Measurements from ENCODE around the gene EPHB6. TPM values are rescaled to one million over a fixed set of nuclear protein-coding genes. Genes with fewer than 3 reads are reported as not detected.

EPHB6 gene
- total RNA-seq, 1 experiment from 2014 or later: not detected

- DNase-seq (ENCODE audit: extremely low read depth, low read depth): no peak
Observed at GRCh38 chr7:142863891-142864685, 9.2 kb downstream of the EPHB6 start.

- no peak for DNase-seq (ENCODE audit: extremely low read depth, low read depth)
Observed at GRCh38 chr7:142864980-142865747, 10.3 kb downstream of the EPHB6 start.

GRCh38 chr7:142865766-142866165, 10.9 kb downstream of the EPHB6 start:
- DNase-seq (ENCODE audit: extremely low read depth, low read depth): no peak

- DNase-seq (ENCODE audit: extremely low read depth, low read depth): peak; percentile 36
Observed at GRCh38 chr7:142866361-142867096, 11.7 kb downstream of the EPHB6 start.

- DNase-seq (ENCODE audit: extremely low read depth, low read depth): no peak
Observed at GRCh38 chr7:142867097-142867378, 12.2 kb downstream of the EPHB6 start.

GRCh38 chr7:142867398-142868187, 12.7 kb downstream of the EPHB6 start:
- no peak for DNase-seq (ENCODE audit: extremely low read depth, low read depth)

GRCh38 chr7:142868188-142868985, 13.5 kb downstream of the EPHB6 start:
- DNase-seq (ENCODE audit: extremely low read depth, low read depth): no peak

GRCh38 chr7:142868986-142869415, 14.1 kb downstream of the EPHB6 start:
- DNase-seq (ENCODE audit: extremely low read depth, low read depth): no peak

GRCh38 chr7:142869434-142869833, 14.6 kb downstream of the EPHB6 start:
- no peak for DNase-seq (ENCODE audit: extremely low read depth, low read depth)

GRCh38 chr7:142870147-142870559, 15.3 kb downstream of the EPHB6 start:
- DNase-seq (ENCODE audit: extremely low read depth, low read depth): no peak

- no peak for DNase-seq (ENCODE audit: extremely low read depth, low read depth)
Observed at GRCh38 chr7:142870566-142871259, 15.8 kb downstream of the EPHB6 start.

GRCh38 chr7:142871260-142872105, 16.6 kb downstream of the EPHB6 start:
- no peak for DNase-seq (ENCODE audit: extremely low read depth, low read depth)

GRCh38 chr7:142872106-142872675, 17.3 kb downstream of the EPHB6 start:
- DNase-seq (ENCODE audit: extremely low read depth, low read depth): no peak

GRCh38 chr7:142873281-142873784, 18.5 kb downstream of the EPHB6 start:
- no peak for DNase-seq (ENCODE audit: extremely low read depth, low read depth)

- DNase-seq (ENCODE audit: extremely low read depth, low read depth): no peak
Observed at GRCh38 chr7:142873871-142874270, 19.0 kb downstream of the EPHB6 start.

GRCh38 chr7:142874409-142874808, 19.5 kb downstream of the EPHB6 start:
- no peak for DNase-seq (ENCODE audit: extremely low read depth, low read depth)

- no peak for DNase-seq (ENCODE audit: extremely low read depth, low read depth)
Observed at GRCh38 chr7:142874837-142875236, 20.0 kb downstream of the EPHB6 start.

GRCh38 chr7:142875456-142875855, 20.6 kb downstream of the EPHB6 start:
- DNase-seq (ENCODE audit: extremely low read depth, low read depth): no peak
